B cell (primary cell): Measurements from ENCODE around the gene DVL2. TPM values are rescaled to one million over a fixed set of nuclear protein-coding genes. Genes with fewer than 3 reads are reported as not detected.
A peak's percentile ranks its signal among the peaks of the same experiment; 100 is the strongest.

Experiments
- ATAC-seq: fragments of 200-7000 bp; cut with Tn5 transposase; one replicate; pipeline ENCODE4 v1.10.0; 2021; ENCODE audit warnings: low read depth, mild to moderate bottlenecking, moderate number of reproducible peaks, moderate library complexity
- CTCF ChIA-PET: fragments of 350-600 bp; sonication (Branson Sonifier 250); formaldehyde crosslinking; loops from one replicate; lab custom pipeline; 2021; ENCODE audit warnings: antibody characterized with exemption, inconsistent platforms; lab: Charles Lee
- POLR2A ChIA-PET: fragments of 350-600 bp; sonication (Branson Sonifier 250); formaldehyde crosslinking; loops from one replicate; lab custom pipeline; 2021; ENCODE audit warnings: antibody characterized with exemption; lab: Charles Lee
- DNase-seq: peaks from one replicate; pipeline ENCODE4 v3.0.0; 2013
- H2AFZ ChIP-seq: 2 replicates; pipeline ENCODE4 v1.6.1; 2012; ENCODE audit warnings: mild to moderate bottlenecking, low read depth, low read length; ENCODE audit not compliant: insufficient read depth, poor library complexity, severe bottlenecking
- H3K27ac ChIP-seq, 2 donors: 1 replicate in 1 of 2; 2 replicates in 1 of 2; pipeline ENCODE4 v1.5.1; 2012 to 2013; ENCODE audit warnings: low read length in 2 of 2, mild to moderate bottlenecking in 2 of 2, moderate library complexity in 1 of 2
- H3K27me3 ChIP-seq, 4 experiments: fragments of 200-600 bp in 1 of 4; sonication (generic) in 1 of 4; replicated peaks in 1 of 4; 1 replicate in 2 of 4; 2 replicates in 2 of 4; pipeline versions ENCODE4 v1.6.1 to v1.7.0; 2013 to 2016; ENCODE audit warnings: low read length in 3 of 4, mild to moderate bottlenecking in 2 of 4, mixed read lengths in 1 of 4, moderate library complexity in 1 of 4; ENCODE audit not compliant: insufficient read depth in 4 of 4, control insufficient read depth in 3 of 4; ENCODE audit errors: control extremely low read depth in 1 of 4
- H3K36me3 ChIP-seq, 2 experiments: replicated peaks in 1 of 2; 1 replicate in 1 of 2; 2 replicates in 1 of 2; pipeline versions ENCODE4 v1.6.1 to v1.7.1; 2013; ENCODE audit warnings: low read length in 1 of 2; ENCODE audit not compliant: insufficient read depth in 2 of 2, control insufficient read depth in 1 of 2; ENCODE audit errors: control extremely low read depth in 1 of 2, extremely low read depth in 1 of 2
- H3K4me1 ChIP-seq, 2 donors: fragments of 200-600 bp in 1 of 2; sonication (generic) in 1 of 2; 1 replicate in 1 of 2; 2 replicates in 1 of 2; pipeline versions ENCODE4 v1.5.1 to v1.6.1; 2013 to 2017; ENCODE audit warnings: low read length in 2 of 2; ENCODE audit not compliant: control insufficient read depth in 2 of 2, insufficient read depth in 2 of 2
- H3K4me2 ChIP-seq: replicated peaks from 2 replicates; pipeline ENCODE3; 2012; ENCODE audit warnings: mild to moderate bottlenecking, low read depth, low read length; ENCODE audit not compliant: poor library complexity, severe bottlenecking
- H3K4me3 ChIP-seq, 5 experiments: fragments of 200-600 bp in 1 of 5; sonication (generic) in 1 of 5; 1 replicate in 3 of 5; 2 replicates in 2 of 5; pipeline versions ENCODE4 v1.5.1 to v1.7.0; 2011 to 2016; ENCODE audit warnings: low read length in 4 of 5, mild to moderate bottlenecking in 4 of 5, low read depth in 2 of 5, control low read depth in 1 of 5, moderate library complexity in 1 of 5; ENCODE audit not compliant: insufficient read depth in 1 of 5; ENCODE audit errors: control extremely low read depth in 1 of 5, extremely low read depth in 1 of 5
- H3K79me2 ChIP-seq: fragments of 200-600 bp; sonication (generic); one replicate; pipeline ENCODE4 v1.6.0; 2016; ENCODE audit warnings: low read length; ENCODE audit not compliant: control insufficient read depth, insufficient read depth
- H3K9ac ChIP-seq: fragments of 200-600 bp; sonication (generic); 2 replicates; pipeline ENCODE4 v1.6.1; 2017; ENCODE audit warnings: mild to moderate bottlenecking, low read length, moderate library complexity
- H3K9me3 ChIP-seq, 3 donors: one replicate each; pipeline versions ENCODE4 v1.6.1 to v1.7.1; 2013; ENCODE audit warnings: low read length in 2 of 3; ENCODE audit not compliant: control insufficient read depth in 2 of 3, insufficient read depth in 1 of 3; ENCODE audit errors: control extremely low read depth in 1 of 3
- H4K20me1 ChIP-seq: 2 replicates; pipeline ENCODE4 v1.6.0; 2012; ENCODE audit warnings: mild to moderate bottlenecking, low read length; ENCODE audit not compliant: insufficient read depth, control insufficient read depth, poor library complexity, severe bottlenecking
- H3K27ac Mint-ChIP-seq: one replicate; pipeline ENCODE4 v1.8.0; 2021; ENCODE audit warnings: mixed read lengths
- H3K27me3 Mint-ChIP-seq: one replicate; pipeline ENCODE4 v1.8.0; 2021; ENCODE audit warnings: mixed read lengths
- H3K4me1 Mint-ChIP-seq: one replicate; pipeline ENCODE4 v1.8.0; 2021; ENCODE audit warnings: mixed read lengths
- H3K4me3 Mint-ChIP-seq: one replicate; pipeline ENCODE4 v1.8.0; 2021; ENCODE audit warnings: mixed read lengths
- H3K9me3 Mint-ChIP-seq: one replicate; pipeline ENCODE4 v1.8.0; 2022; ENCODE audit warnings: mixed read lengths; ENCODE audit not compliant: insufficient read depth
- EZH2 ChIP-seq: IDR thresholded peaks from 2 replicates; pipeline ENCODE4 v1.6.1; 2012; ENCODE audit warnings: borderline replicate concordance, low read depth, mild to moderate bottlenecking, moderate library complexity, low read length; ENCODE audit not compliant: insufficient read depth, poor library complexity, severe bottlenecking
- WGBS: methylation state at CpG from one replicate; pipeline ENCODE4 v1.1.5; 2013; ENCODE audit warnings: missing lambda C conversion rate; ENCODE audit not compliant: insufficient coverage; 5-methylcytosine and 5-hydroxymethylcytosine counted together
- intact Hi-C: fragments of 100-400 bp; cut with micrococcal nuclease; formaldehyde crosslinking; loops from one replicate; pipeline ENCODE4 v1.10.0; 2022
- polyA plus RNA-seq: library from polyadenylated mRNA; depleted of rRNA; stranded (reverse); fragments of >200 nt; gene quantifications from 2 replicates; pipeline ENCODE4 v1.2.3, GENCODE V29; 2012
- total RNA-seq, 2 donors: library from RNA; stranded (reverse); fragments of 120-200 nt in 1 of 2; gene quantifications; 1 replicate in 1 of 2; 2 replicates in 1 of 2; pipeline versions ENCODE4 v1.2.3 to v1.2.4, GENCODE V29; 2013 to 2022
- TF ChIP-seq, protein P1 (sequence below): fragments of 200-600 bp; IDR thresholded peaks from one replicate; pipeline ENCODE4 v1.8.0; 2022; ENCODE audit warnings: antibody characterized with exemption, mild to moderate bottlenecking

DVL2 gene
- total and polyA plus RNA-seq, 2 donors (not counting 1 experiment from before 2014, with no cell fraction given) = 22.5 to 104 TPM

DNA sequence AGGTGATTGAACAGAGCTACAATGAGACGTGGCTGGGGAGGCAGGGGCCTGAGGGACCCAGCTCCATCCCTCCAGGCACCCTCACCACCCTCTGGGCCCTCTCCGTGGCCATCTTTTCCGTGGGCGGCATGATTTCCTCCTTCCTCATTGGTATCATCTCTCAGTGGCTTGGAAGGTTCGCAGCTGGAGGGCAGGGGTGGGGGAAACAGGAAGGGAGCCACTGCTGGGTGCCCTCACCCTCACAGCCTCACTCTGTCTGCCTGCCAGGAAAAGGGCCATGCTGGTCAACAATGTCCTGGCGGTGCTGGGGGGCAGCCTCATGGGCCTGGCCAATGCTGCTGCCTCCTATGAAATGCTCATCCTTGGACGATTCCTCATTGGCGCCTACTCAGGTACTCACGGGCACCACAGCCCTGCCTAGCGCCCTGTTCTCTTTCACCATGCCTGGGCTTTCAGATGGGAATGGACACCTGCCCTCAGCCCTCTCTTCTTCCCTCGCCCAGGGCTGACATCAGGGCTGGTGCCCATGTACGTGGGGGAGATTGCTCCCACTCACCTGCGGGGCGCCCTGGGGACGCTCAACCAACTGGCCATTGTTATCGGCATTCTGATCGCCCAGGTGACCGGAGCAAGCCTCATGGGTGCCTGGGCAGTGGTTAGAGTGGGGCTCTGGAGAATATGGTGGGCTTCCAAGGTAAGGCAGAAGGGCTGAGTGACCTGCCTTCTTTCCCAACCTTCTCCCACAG, 49.3 kb upstream of the DVL2 start:
- peaks cover 0 to 54% (median 13%) of the 10 kb centered on the region in 4 experiments for H3K27me3 ChIP-seq
- no peak overlapping the region for H3K9ac ChIP-seq
- CTCF ChIA-PET = interaction anchor here (0.6 to 10.9 kb wide), 6 partner anchors 10 to 237 kb away, joined by 3 to 115 read pairs (median 4); no protein-coding TSS in a partner anchor
- no peaks in the 10 kb centered on the region for H3K9me3 Mint-ChIP-seq
- intact Hi-C loops = no loop called here
- WGBS = 86% methylated on average over 10 of the region's 18 CpGs
- H3K36me3 ChIP-seq = no peaks in the 10 kb centered on the region
- peak overlapping the region; percentile 15 for H3K27ac Mint-ChIP-seq
- TF ChIP-seq EZH2 = no peak
- TF ChIP-seq, protein P1, sequence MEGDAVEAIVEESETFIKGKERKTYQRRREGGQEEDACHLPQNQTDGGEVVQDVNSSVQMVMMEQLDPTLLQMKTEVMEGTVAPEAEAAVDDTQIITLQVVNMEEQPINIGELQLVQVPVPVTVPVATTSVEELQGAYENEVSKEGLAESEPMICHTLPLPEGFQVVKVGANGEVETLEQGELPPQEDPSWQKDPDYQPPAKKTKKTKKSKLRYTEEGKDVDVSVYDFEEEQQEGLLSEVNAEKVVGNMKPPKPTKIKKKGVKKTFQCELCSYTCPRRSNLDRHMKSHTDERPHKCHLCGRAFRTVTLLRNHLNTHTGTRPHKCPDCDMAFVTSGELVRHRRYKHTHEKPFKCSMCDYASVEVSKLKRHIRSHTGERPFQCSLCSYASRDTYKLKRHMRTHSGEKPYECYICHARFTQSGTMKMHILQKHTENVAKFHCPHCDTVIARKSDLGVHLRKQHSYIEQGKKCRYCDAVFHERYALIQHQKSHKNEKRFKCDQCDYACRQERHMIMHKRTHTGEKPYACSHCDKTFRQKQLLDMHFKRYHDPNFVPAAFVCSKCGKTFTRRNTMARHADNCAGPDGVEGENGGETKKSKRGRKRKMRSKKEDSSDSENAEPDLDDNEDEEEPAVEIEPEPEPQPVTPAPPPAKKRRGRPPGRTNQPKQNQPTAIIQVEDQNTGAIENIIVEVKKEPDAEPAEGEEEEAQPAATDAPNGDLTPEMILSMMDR = no peak
- H3K27ac ChIP-seq = no peak overlapping the region
- peak overlapping the region; percentile 19 for H3K4me3 Mint-ChIP-seq
- no peak for DNase-seq
- H2AFZ ChIP-seq = no peak overlapping the region
- H3K79me2 ChIP-seq = no peaks in the 10 kb centered on the region
- POLR2A ChIA-PET = interaction anchor here (0.6 to 1.8 kb wide), 2 partner anchors 13 to 196 kb away, joined by 3 to 4 read pairs; partner anchors contain the start of gene ZBTB4
- no peak for ATAC-seq
- no peaks in the 10 kb centered on the region for H4K20me1 ChIP-seq
- peaks cover 0 to 18% (median 0%) of the 10 kb centered on the region in 3 donors for H3K9me3 ChIP-seq
- peaks cover 20% of the 10 kb centered on the region for H3K4me1 Mint-ChIP-seq
- H3K4me2 ChIP-seq = no peak overlapping the region
- peaks cover 20 to 31% of the 10 kb centered on the region in 2 donors for H3K4me1 ChIP-seq
- no peak overlapping the region for H3K4me3 ChIP-seq
- peaks cover 37% of the 10 kb centered on the region for H3K27me3 Mint-ChIP-seq
